Natural killer cell (primary cell): Measurements from ENCODE around the gene POU2F1. TPM values are rescaled to one million over a fixed set of nuclear protein-coding genes. Genes with fewer than 3 reads are reported as not detected.

ENCODE experiments used
- ATAC-seq, 3 donors: fragments of 150-1000 bp in 2 of 3; fragments of 200-7000 bp in 1 of 3; cut with Tn5 transposase; 1 replicate in 1 of 3; 2 replicates in 2 of 3; pipeline ENCODE4 v1.10.0; 2021; ENCODE audit warnings: mild to moderate bottlenecking in 2 of 3, moderate library complexity in 2 of 3
- DNase-seq, 2 donors: peaks; one replicate each; pipeline versions ENCODE4 v3.0.0 to v3.0.0-alpha.2; 2013 to 2021; ENCODE audit warnings: mixed read lengths in 1 of 2
- H3K27ac ChIP-seq: one replicate; pipeline ENCODE4 v1.5.1; 2013; ENCODE audit warnings: mild to moderate bottlenecking, low read length
- H3K27me3 ChIP-seq: one replicate; pipeline ENCODE4 v1.6.1; 2013; ENCODE audit warnings: low read length; ENCODE audit not compliant: control insufficient read depth, insufficient read depth
- H3K36me3 ChIP-seq: one replicate; pipeline ENCODE4 v1.6.1; 2013; ENCODE audit warnings: low read length; ENCODE audit not compliant: control insufficient read depth, insufficient read depth
- H3K4me1 ChIP-seq: one replicate; pipeline ENCODE4 v1.6.1; 2013; ENCODE audit warnings: low read length; ENCODE audit not compliant: control insufficient read depth, insufficient read depth
- H3K4me3 ChIP-seq: one replicate; pipeline ENCODE4 v1.5.1; 2013; ENCODE audit warnings: low read length
- H3K9me3 ChIP-seq: one replicate; pipeline ENCODE4 v1.6.1; 2013; ENCODE audit warnings: low read length; ENCODE audit not compliant: control insufficient read depth, insufficient read depth
- H3K27ac Mint-ChIP-seq, 2 donors: one replicate each; pipeline ENCODE4 v1.8.0; 2022; ENCODE audit warnings: mild to moderate bottlenecking in 2 of 2, mixed read lengths in 2 of 2, moderate library complexity in 1 of 2
- H3K27me3 Mint-ChIP-seq, 2 donors: one replicate each; pipeline ENCODE4 v1.8.0; 2022; ENCODE audit warnings: low read depth in 2 of 2, mixed read lengths in 2 of 2
- H3K36me3 Mint-ChIP-seq: one replicate; pipeline ENCODE4 v1.8.0; 2022; ENCODE audit warnings: mixed read lengths
- H3K4me1 Mint-ChIP-seq, 2 donors: one replicate each; pipeline ENCODE4 v1.8.0; 2022; ENCODE audit warnings: mixed read lengths in 2 of 2
- H3K4me3 Mint-ChIP-seq: one replicate; pipeline ENCODE4 v1.8.0; 2022; ENCODE audit warnings: mild to moderate bottlenecking, moderate library complexity, mixed read lengths
- H3K9me3 Mint-ChIP-seq, 2 donors: one replicate each; pipeline ENCODE4 v1.8.0; 2022; ENCODE audit warnings: mixed read lengths in 2 of 2
- CTCF ChIP-seq: fragments of 200-600 bp; IDR thresholded peaks from one replicate; pipeline ENCODE4 v1.8.0; 2022; ENCODE audit warnings: antibody characterized with exemption
- WGBS: methylation state at CpG from one replicate; pipeline ENCODE4 v1.1.7; 2013; ENCODE audit warnings: missing lambda C conversion rate; ENCODE audit not compliant: insufficient coverage; 5-methylcytosine and 5-hydroxymethylcytosine counted together
- intact Hi-C: fragments of 100-400 bp; cut with micrococcal nuclease; formaldehyde crosslinking; loops from one replicate; pipeline ENCODE4 v1.14.2; 2022
- total RNA-seq, 4 donors: library from RNA; stranded (reverse); fragments of 120-200 nt in 1 of 4; gene quantifications; one replicate each; pipeline versions ENCODE4 v1.2.3 to v1.2.4, GENCODE V29; 2013 to 2022

The POU2F1 gene
- total RNA-seq, 3 donors from 2014 or later (not counting 1 experiment from before 2014, with no cell fraction given) = 39.8 to 44.6 (median 40.9) TPM

GRCh38 chr1:167207940-167208623 is 12.6 kb upstream of the POU2F1 start:
- DNase-seq (no peak), ATAC-seq (peak in 1 of 3 donors; percentile 41)
- no peaks in the 10 kb centered on the region for H3K36me3 Mint-ChIP-seq
- H3K4me1 Mint-ChIP-seq = no peaks in the 10 kb centered on the region
- Histone ChIP-seq H3K4me3 (no peak overlapping the region), H3K36me3 (no peaks in the 10 kb centered on the region), H3K27me3 (no peaks in the 10 kb centered on the region), H3K4me1 (no peaks in the 10 kb centered on the region), H3K9me3 (peaks cover 25% of the 10 kb centered on the region), H3K27ac (no peak overlapping the region)
- no peak for TF ChIP-seq CTCF
- intact Hi-C loops = no loop called here
- no peak overlapping the region for H3K27ac Mint-ChIP-seq
- H3K27me3 Mint-ChIP-seq = peaks cover 11 to 13% of the 10 kb centered on the region in 2 donors
- H3K9me3 Mint-ChIP-seq = peaks cover 0 to 7% of the 10 kb centered on the region in 2 donors
- WGBS = 47% methylated on average over 5 of the region's 6 CpGs
- no peak overlapping the region for H3K4me3 Mint-ChIP-seq

GRCh38 chr1:167208624-167208976 is 12.1 kb upstream of the POU2F1 start:
- Mint-ChIP-seq H3K4me3 (no peak overlapping the region), H3K27ac (no peak overlapping the region), H3K9me3 (peaks cover 0 to 7% of the 10 kb centered on the region in 2 donors), H3K27me3 (peaks cover 11 to 14% of the 10 kb centered on the region in 2 donors), H3K36me3 (no peaks in the 10 kb centered on the region), H3K4me1 (no peaks in the 10 kb centered on the region)
- ATAC-seq (no peak), DNase-seq (no peak)
- no peaks in the 10 kb centered on the region for H3K4me1 ChIP-seq
- no peak for TF ChIP-seq CTCF
- no peaks in the 10 kb centered on the region for H3K36me3 ChIP-seq
- 73% methylated on average over 1 of the region's 1 CpG for WGBS
- no peak overlapping the region for H3K27ac ChIP-seq
- intact Hi-C loops = no loop called here
- peaks cover 25% of the 10 kb centered on the region for H3K9me3 ChIP-seq
- H3K27me3 ChIP-seq = no peaks in the 10 kb centered on the region
- no peak overlapping the region for H3K4me3 ChIP-seq

GRCh38 chr1:167209044-167209443 is 11.6 kb upstream of the POU2F1 start:
- H3K27ac ChIP-seq = no peak overlapping the region

More at GRCh38 chr1:167209044-167209443, 11.6 kb upstream of the POU2F1 start:
- Histone ChIP-seq H3K4me3 (no peak overlapping the region), H3K27me3 (no peaks in the 10 kb centered on the region), H3K36me3 (no peaks in the 10 kb centered on the region), H3K9me3 (peaks cover 25% of the 10 kb centered on the region), H3K4me1 (no peaks in the 10 kb centered on the region)
- intact Hi-C loops = no loop called here
- ATAC-seq (no peak), DNase-seq (no peak)
- H3K4me1 Mint-ChIP-seq = no peaks in the 10 kb centered on the region
- no peak for TF ChIP-seq CTCF
- peaks cover 0 to 7% of the 10 kb centered on the region in 2 donors for H3K9me3 Mint-ChIP-seq
- no peak overlapping the region for H3K4me3 Mint-ChIP-seq
- H3K36me3 Mint-ChIP-seq = no peaks in the 10 kb centered on the region
- H3K27me3 Mint-ChIP-seq = peaks cover 11 to 18% of the 10 kb centered on the region in 2 donors
- H3K27ac Mint-ChIP-seq = no peak overlapping the region
- WGBS = 54% methylated on average over 1 of the region's 1 CpG
